A673 (cell line): Measurements from ENCODE around the gene SLN. TPM values are rescaled to one million over a fixed set of nuclear protein-coding genes. Genes with fewer than 3 reads are reported as not detected.

ENCODE experiments used
- BruUV-seq: library from RNA; stranded (reverse); fragments of 400-500 nt; replicated peaks from 2 replicates; lab custom pipeline; 2021; lab: Mats Ljungman, UMichigan
- CTCF ChIA-PET: fragments of 300-600 bp; sonication (Branson Sonifier 250); formaldehyde crosslinking; loops from one replicate; lab custom pipeline; 2022; ENCODE audit warnings: antibody characterized with exemption; lab: Charles Lee
- POLR2A ChIA-PET: fragments of 300-600 bp; sonication (Branson Sonifier 250); formaldehyde crosslinking; loops from one replicate; lab custom pipeline; 2022; ENCODE audit warnings: antibody characterized with exemption; ENCODE audit not compliant: low non-redundant PET; lab: Charles Lee
- DNase-seq: peaks from one replicate; pipeline ENCODE4 v3.0.0-alpha.2; 2015; ENCODE audit warnings: low spot score
- H3K27ac ChIP-seq: fragments of 200-600 bp; sonication (generic); 2 replicates; pipeline ENCODE4 v1.5.1; 2016; ENCODE audit warnings: mixed run types, low read depth, mild to moderate bottlenecking, mixed read lengths, antibody characterized with exemption, low read length; ENCODE audit not compliant: poor library complexity, severe bottlenecking
- H3K27me3 ChIP-seq: fragments of 200-600 bp; sonication (generic); replicated peaks from 2 replicates; pipeline ENCODE4 v1.6.1; 2017; ENCODE audit warnings: mixed run types, low read depth, mild to moderate bottlenecking, mixed read lengths, antibody characterized with exemption, low read length; ENCODE audit not compliant: insufficient read depth, poor library complexity
- H3K36me3 ChIP-seq: fragments of 200-600 bp; sonication (generic); 2 replicates; pipeline ENCODE4 v1.6.1; 2016; ENCODE audit warnings: mixed run types, mild to moderate bottlenecking, mixed read lengths, antibody characterized with exemption, low read length; ENCODE audit not compliant: insufficient read depth, poor library complexity, severe bottlenecking
- H3K4me1 ChIP-seq: fragments of 200-600 bp; sonication (generic); 2 replicates; pipeline ENCODE4 v1.6.1; 2017; ENCODE audit warnings: mixed run types, mild to moderate bottlenecking, mixed read lengths, antibody characterized with exemption, low read length; ENCODE audit not compliant: insufficient read depth, poor library complexity, severe bottlenecking
- H3K4me3 ChIP-seq: fragments of 200-600 bp; sonication (generic); 2 replicates; pipeline ENCODE4 v1.5.1; 2016; ENCODE audit warnings: low read depth, mixed run types, mild to moderate bottlenecking, mixed read lengths, low read length; ENCODE audit not compliant: poor library complexity, severe bottlenecking
- H3K9me3 ChIP-seq: fragments of 200-600 bp; sonication (generic); 2 replicates; pipeline ENCODE4 v1.6.1; 2016; ENCODE audit warnings: mixed run types, low read depth, mild to moderate bottlenecking, mixed read lengths, antibody characterized with exemption, low read length; ENCODE audit not compliant: poor library complexity, severe bottlenecking
- EZH2 ChIP-seq: fragments of 200-600 bp; sonication (generic); IDR thresholded peaks from 2 replicates; pipeline ENCODE4 v1.6.1; 2017; ENCODE audit warnings: borderline replicate concordance, low read depth, mild to moderate bottlenecking, mixed read lengths, antibody characterized with exemption, low read length; ENCODE audit not compliant: poor library complexity, severe bottlenecking
- intact Hi-C: fragments of 100-400 bp; cut with micrococcal nuclease; formaldehyde crosslinking; loops from one replicate; pipeline ENCODE4 v1.10.0; 2022; ENCODE audit not compliant: unreplicated experiment
- total RNA-seq: library from RNA; stranded (reverse); gene quantifications from 2 replicates; pipeline ENCODE4 v1.2.3, GENCODE V29; 2021
- TF ChIP-seq, protein P1 (sequence below): fragments of 300-800, 200-600 bp; sonication (generic); conservative IDR thresholded peaks from 2 replicates; pipeline ENCODE4 v1.5.1; 2017; ENCODE audit warnings: low read depth, mild to moderate bottlenecking, antibody characterized with exemption, low read length, moderate library complexity, mixed read lengths

The SLN gene
- total RNA-seq, 1 experiment from 2014 or later = 0.58 TPM

GRCh38 chr11:107719073-107719472, 7.2 kb upstream of the SLN start:
- no peak for DNase-seq
- Histone ChIP-seq H3K4me1 (no peaks in the 10 kb centered on the region), H3K4me3 (no peak overlapping the region), H3K9me3 (no peaks in the 10 kb centered on the region), H3K27ac (no peak overlapping the region), H3K36me3 (no peaks in the 10 kb centered on the region), H3K27me3 (peaks cover 7% of the 10 kb centered on the region)
- CTCF ChIA-PET = interaction anchor here (0.7 kb wide), 1 partner anchor 37 kb away, joined by 5 read pairs; no protein-coding TSS in a partner anchor
- BruUV-seq = no TSS peak
- intact Hi-C loops = no loop called here
- POLR2A ChIA-PET = no interaction called here
- no peak for TF ChIP-seq EZH2
- TF ChIP-seq, protein P1, sequence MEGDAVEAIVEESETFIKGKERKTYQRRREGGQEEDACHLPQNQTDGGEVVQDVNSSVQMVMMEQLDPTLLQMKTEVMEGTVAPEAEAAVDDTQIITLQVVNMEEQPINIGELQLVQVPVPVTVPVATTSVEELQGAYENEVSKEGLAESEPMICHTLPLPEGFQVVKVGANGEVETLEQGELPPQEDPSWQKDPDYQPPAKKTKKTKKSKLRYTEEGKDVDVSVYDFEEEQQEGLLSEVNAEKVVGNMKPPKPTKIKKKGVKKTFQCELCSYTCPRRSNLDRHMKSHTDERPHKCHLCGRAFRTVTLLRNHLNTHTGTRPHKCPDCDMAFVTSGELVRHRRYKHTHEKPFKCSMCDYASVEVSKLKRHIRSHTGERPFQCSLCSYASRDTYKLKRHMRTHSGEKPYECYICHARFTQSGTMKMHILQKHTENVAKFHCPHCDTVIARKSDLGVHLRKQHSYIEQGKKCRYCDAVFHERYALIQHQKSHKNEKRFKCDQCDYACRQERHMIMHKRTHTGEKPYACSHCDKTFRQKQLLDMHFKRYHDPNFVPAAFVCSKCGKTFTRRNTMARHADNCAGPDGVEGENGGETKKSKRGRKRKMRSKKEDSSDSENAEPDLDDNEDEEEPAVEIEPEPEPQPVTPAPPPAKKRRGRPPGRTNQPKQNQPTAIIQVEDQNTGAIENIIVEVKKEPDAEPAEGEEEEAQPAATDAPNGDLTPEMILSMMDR = no peak

DNA sequence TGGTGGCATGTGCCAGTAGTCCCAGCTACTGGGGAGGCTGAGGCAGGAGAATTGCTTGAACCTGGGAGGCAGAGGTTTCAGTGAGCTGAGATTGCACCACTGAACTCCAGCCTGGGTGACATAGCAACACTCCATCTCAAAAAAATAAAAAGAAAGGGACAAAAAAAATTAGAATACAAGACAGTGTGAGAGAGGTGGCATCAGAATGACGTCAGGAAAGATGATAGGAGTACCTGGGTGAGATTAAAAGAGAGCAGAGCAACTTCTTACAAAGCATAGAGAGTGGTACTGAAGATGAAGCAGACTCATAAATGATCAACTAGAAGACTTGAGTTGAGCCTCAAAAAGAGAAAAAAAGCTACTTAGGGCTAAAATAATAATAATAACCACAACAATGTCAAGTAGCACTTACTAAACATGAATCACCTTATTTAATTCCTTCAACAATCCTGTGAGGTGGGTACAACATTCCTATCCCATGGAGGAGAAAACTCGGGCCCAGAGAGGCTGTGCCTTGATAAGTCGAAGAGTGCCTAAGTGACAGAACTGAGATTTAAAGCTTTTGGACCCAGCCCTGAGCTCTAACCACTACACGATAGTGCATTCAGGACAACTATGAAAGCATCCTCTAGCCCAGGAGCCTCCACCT, 5.2 kb upstream of the SLN start:
- H3K27me3 ChIP-seq = no peaks in the 10 kb centered on the region
- no peaks in the 10 kb centered on the region for H3K9me3 ChIP-seq
- no peaks in the 10 kb centered on the region for H3K36me3 ChIP-seq
- no peaks in the 10 kb centered on the region for H3K4me1 ChIP-seq
- H3K4me3 ChIP-seq = no peak overlapping the region
- no peak overlapping the region for H3K27ac ChIP-seq
- no TSS peak for BruUV-seq
- POLR2A ChIA-PET = no interaction called here
- intact Hi-C loops = no loop called here
- TF ChIP-seq, protein P1 = no peak
- no peak for TF ChIP-seq EZH2
- no peak for DNase-seq
- CTCF ChIA-PET = no interaction called here

DNA sequence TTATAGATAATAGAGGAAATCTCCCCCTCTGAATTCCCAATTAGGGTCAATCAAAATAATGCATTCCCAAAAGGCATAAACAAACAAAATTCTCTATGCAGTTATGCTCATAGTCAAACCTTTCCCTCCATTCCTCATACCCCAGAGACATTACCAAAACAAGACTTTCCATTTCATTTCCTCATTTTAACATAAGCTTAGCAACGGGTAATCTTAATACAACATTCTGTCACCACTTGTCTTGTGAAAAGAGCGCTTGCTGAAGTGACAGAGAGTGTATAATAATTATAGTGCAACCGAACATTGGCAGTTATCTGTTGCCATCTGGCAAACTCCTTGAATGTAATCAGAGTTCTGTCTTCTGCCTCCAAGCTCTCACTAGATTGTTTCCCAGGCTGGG, 1.2 kb upstream of the SLN start:
- Histone ChIP-seq H3K9me3 (no peaks in the 10 kb centered on the region), H3K27me3 (no peaks in the 10 kb centered on the region), H3K4me3 (no peak overlapping the region), H3K36me3 (no peaks in the 10 kb centered on the region), H3K27ac (no peak overlapping the region), H3K4me1 (no peaks in the 10 kb centered on the region)
- POLR2A ChIA-PET = no interaction called here
- intact Hi-C loops = no loop called here
- no TSS peak for BruUV-seq
- no peak for TF ChIP-seq EZH2
- TF ChIP-seq, protein P1 = no peak
- CTCF ChIA-PET = no interaction called here
- DNase-seq = no peak
